LoVo (cell line): Measurements from ENCODE around the gene RABEP1.
"Not testable (repeated sequence)": the region's sequence is repeated elsewhere in the genome, so short reads cannot be mapped to it uniquely, and the experiment has no call there.

Experiments
- DNase-seq: peaks from one replicate; pipeline ENCODE4 v3.0.0-alpha.2; 2016; ENCODE audit warnings: low spot score

RABEP1 gene

GRCh38 chr17:5422505-5422904, 140.4 kb downstream of the RABEP1 start:
- peak; percentile 40 for DNase-seq

GRCh38 chr17:5424909-5425308, 142.8 kb downstream of the RABEP1 start:
- DNase-seq: no peak

GRCh38 chr17:5425826-5426225, 143.7 kb downstream of the RABEP1 start:
- DNase-seq: no peak

GRCh38 chr17:5429191-5429887, 147.3 kb downstream of the RABEP1 start:
- DNase-seq: no peak

- no peak for DNase-seq
Observed at GRCh38 chr17:5430413-5430999, 148.4 kb downstream of the RABEP1 start.

- not testable (repeated sequence) for DNase-seq
Observed at GRCh38 chr17:5431234-5431633, 149.2 kb downstream of the RABEP1 start.

- no peak for DNase-seq
Observed at GRCh38 chr17:5431949-5432556, 150.0 kb downstream of the RABEP1 start.

- no peak for DNase-seq
Observed at GRCh38 chr17:5434984-5435383, 152.9 kb downstream of the RABEP1 start.
